Vagina (tissue), 2 donors: ENCODE measurements around the gene REL.

Source experiments
- POLR2A ChIP-seq, 2 donors: fragments of 450-650 bp; IDR thresholded peaks; one replicate each; pipeline ENCODE4 v1.6.1; 2017; ENCODE audit warnings: antibody characterized with exemption in 2 of 2, mild to moderate bottlenecking in 2 of 2, moderate library complexity in 2 of 2
- POLR2AphosphoS5 ChIP-seq, 2 donors: sonication (generic); formaldehyde crosslinking; IDR thresholded peaks; one replicate each; pipeline ENCODE4 v1.9.0; 2017; ENCODE audit warnings: antibody characterized with exemption in 2 of 2, mild to moderate bottlenecking in 2 of 2, low read depth in 1 of 2; ENCODE audit not compliant: insufficient read depth in 1 of 2
- TF ChIP-seq, protein P1 (sequence below), 3 experiments: fragments of 450-650 bp in 2 of 3; fragments of 200-600 bp in 1 of 3; sonication (generic) in 1 of 3; IDR thresholded peaks; one replicate each; pipeline ENCODE4 v1.5.1; 2017 to 2019; ENCODE audit warnings: antibody characterized with exemption in 3 of 3, mild to moderate bottlenecking in 2 of 3, moderate library complexity in 2 of 3

DNA sequence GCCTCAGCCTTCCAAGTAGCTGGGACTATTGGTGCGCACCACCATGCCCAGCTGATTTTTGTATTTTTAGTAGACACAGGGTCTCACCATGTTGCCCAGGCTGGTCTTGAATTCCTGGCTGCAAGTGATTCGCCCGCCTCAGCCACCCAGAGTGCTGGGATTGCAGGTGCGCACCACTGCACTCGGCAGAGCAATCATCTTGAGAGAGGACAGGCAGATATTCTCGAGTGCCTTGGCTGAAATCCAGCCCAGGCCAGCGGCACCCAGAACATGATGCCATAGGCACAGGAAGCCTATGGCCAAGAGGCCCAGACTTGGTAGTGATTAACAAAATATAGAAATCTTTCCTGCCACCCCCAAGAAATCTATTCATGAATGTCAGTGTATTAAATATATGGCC lies 78.1 kb downstream of the REL start:
- TF ChIP-seq, protein P1, sequence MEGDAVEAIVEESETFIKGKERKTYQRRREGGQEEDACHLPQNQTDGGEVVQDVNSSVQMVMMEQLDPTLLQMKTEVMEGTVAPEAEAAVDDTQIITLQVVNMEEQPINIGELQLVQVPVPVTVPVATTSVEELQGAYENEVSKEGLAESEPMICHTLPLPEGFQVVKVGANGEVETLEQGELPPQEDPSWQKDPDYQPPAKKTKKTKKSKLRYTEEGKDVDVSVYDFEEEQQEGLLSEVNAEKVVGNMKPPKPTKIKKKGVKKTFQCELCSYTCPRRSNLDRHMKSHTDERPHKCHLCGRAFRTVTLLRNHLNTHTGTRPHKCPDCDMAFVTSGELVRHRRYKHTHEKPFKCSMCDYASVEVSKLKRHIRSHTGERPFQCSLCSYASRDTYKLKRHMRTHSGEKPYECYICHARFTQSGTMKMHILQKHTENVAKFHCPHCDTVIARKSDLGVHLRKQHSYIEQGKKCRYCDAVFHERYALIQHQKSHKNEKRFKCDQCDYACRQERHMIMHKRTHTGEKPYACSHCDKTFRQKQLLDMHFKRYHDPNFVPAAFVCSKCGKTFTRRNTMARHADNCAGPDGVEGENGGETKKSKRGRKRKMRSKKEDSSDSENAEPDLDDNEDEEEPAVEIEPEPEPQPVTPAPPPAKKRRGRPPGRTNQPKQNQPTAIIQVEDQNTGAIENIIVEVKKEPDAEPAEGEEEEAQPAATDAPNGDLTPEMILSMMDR (IDR thresholded peaks at IDR 0.05) = no peak
- TF ChIP-seq POLR2A (IDR thresholded peaks at IDR 0.05) (no peak), POLR2AphosphoS5 (IDR thresholded peaks at IDR 0.05; ENCODE audit: insufficient read depth in 1 of 2, low read depth in 1 of 2) (no peak)
